ACHN (cell line): ENCODE results near the gene ACOT6.

ENCODE experiments used
- DNase-seq: peaks from one replicate; pipeline ENCODE4 v3.0.0-alpha.2; 2015
- in situ Hi-C: cut with HindIII; loops from 2 replicates; pipeline ENCODE4 v1.10.0; 2017; ENCODE audit warnings: low sequenced_read_pairs, low pct_ligation_motif_present, low pct_unique_long_range_greater_than_20kb

The ACOT6 gene

GRCh38 chr14:73591690-73592449 lies 20.4 kb upstream of the ACOT6 start, which contains the start of gene ACOT4:
Gene ACOT4, plus strand, starts transcription at chr14:73591873. Its CDS starts 87 bp downstream, at chr14:73591960.
- peak; percentile 17 for DNase-seq
- in situ Hi-C loops = no loop called here

GRCh38 chr14:73594491-73594890 lies 17.8 kb upstream of the ACOT6 start:
- in situ Hi-C loops = no loop called here

GRCh38 chr14:73599499-73599898 lies 12.8 kb upstream of the ACOT6 start:
- in situ Hi-C loops = no loop called here
- no peak for DNase-seq

More at GRCh38 chr14:73594491-73594890, 17.8 kb upstream of the ACOT6 start:
- no peak for DNase-seq

GRCh38 chr14:73602994-73603393 lies 9.3 kb upstream of the ACOT6 start:
- no peak for DNase-seq
- in situ Hi-C loops = no loop called here

GRCh38 chr14:73606271-73606670 lies 6.0 kb upstream of the ACOT6 start:
- DNase-seq = no peak
- in situ Hi-C loops = no loop called here

GRCh38 chr14:73607241-73607640 lies 5.1 kb upstream of the ACOT6 start:
- in situ Hi-C loops = no loop called here
- DNase-seq = no peak

GRCh38 chr14:73610687-73611086 lies 1.6 kb upstream of the ACOT6 start:
- DNase-seq = no peak

GRCh38 chr14:73613046-73613383 lies 698 bp downstream of the ACOT6 start:
- in situ Hi-C loops = no loop called here
- no peak for DNase-seq

More at GRCh38 chr14:73610687-73611086, 1.6 kb upstream of the ACOT6 start:
- in situ Hi-C loops = no loop called here

- in situ Hi-C loops = no loop called here
- no peak for DNase-seq
Observed at GRCh38 chr14:73613419-73613963, 1.2 kb downstream of the ACOT6 start.

GRCh38 chr14:73616831-73617230 lies 4.5 kb downstream of the ACOT6 start:
- DNase-seq = no peak
- in situ Hi-C loops = no loop called here

- DNase-seq = no peak
- in situ Hi-C loops = no loop called here
Observed at GRCh38 chr14:73619524-73619923, 7.2 kb downstream of the ACOT6 start.

- DNase-seq = no peak
- in situ Hi-C loops = no loop called here
Observed at GRCh38 chr14:73620268-73620667, 8.0 kb downstream of the ACOT6 start.

GRCh38 chr14:73623504-73624054 lies 11.3 kb downstream of the ACOT6 start:
- in situ Hi-C loops = no loop called here
- no peak for DNase-seq

GRCh38 chr14:73625706-73626105 lies 13.4 kb downstream of the ACOT6 start:
- in situ Hi-C loops = no loop called here
- no peak for DNase-seq

- no peak for DNase-seq
- in situ Hi-C loops = no loop called here
Observed at GRCh38 chr14:73627151-73627558, 14.8 kb downstream of the ACOT6 start.

- in situ Hi-C loops = no loop called here
- DNase-seq = no peak
Observed at GRCh38 chr14:73630009-73630780, 17.9 kb downstream of the ACOT6 start.

- DNase-seq = peak; percentile 75
- in situ Hi-C loops = no loop called here
Observed at GRCh38 chr14:73633116-73634010, 21.0 kb downstream of the ACOT6 start.

- peak; percentile 42 for DNase-seq
- in situ Hi-C loops = no loop called here
Observed at GRCh38 chr14:73634011-73634833, 21.9 kb downstream of the ACOT6 start.
